Measurements from ENCODE around the gene F10. TPM values are rescaled to one million over a fixed set of nuclear protein-coding genes. Genes with fewer than 3 reads are reported as not detected.

Gene F10
- total and polyA plus RNA-seq, 4 donors, result 3.2 to 19.9 (median 5.4) TPM

DNA sequence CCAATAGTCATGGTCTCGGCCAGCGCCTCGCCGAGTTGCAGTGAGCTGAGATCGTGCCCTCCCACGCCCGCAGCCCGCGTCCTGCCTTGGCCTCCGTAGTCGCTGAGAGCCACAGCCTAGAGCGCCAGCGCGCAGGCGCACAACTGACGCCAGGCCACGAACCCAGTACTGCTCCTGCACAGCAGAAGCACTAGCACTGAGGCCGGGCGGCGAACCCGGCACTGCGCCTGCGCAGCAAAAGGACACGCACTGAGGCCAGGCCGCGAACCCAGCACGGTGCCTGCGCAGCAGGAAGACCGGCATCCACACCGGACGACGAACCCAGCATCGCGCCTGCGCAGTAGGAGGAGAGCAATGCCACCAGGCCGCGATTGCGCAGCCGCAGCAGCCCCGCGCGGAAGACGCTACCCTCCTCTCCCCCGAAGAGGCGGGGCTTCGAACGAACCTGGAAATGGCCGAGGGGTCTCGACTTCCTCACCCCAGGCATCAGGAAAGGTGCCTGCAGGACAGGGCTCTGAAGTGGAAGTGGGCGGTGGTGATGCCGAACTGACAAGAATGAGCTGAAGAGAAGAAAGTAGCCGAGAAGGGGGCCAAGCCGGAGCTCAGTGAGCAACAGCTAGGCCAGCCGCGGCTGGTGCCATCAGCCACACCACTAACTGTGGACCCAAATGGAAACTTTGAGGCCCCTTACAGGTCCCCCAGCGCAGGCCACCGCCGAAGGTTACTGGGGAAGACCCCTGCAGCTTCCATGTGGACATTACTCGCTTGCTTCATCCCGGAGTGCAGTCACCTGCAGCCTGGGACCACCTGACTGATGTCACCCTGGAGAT is 7.5 kb downstream of the F10 start:
- Histone ChIP-seq H3K36me3 (ENCODE audit: control insufficient read depth, insufficient read depth, low read length) (no peaks in the 10 kb centered on the region), H3K27me3 (ENCODE audit: control insufficient read depth, insufficient read depth, low read length) (peaks cover 6% of the 10 kb centered on the region), H3K27ac (ENCODE audit: low read depth, low read length) (no peak overlapping the region), H3K9me3 (ENCODE audit: control insufficient read depth, insufficient read depth, low read length) (no peaks in the 10 kb centered on the region), H3K4me3 (ENCODE audit: low read depth, low read length) (peak overlapping the region; percentile 21), H3K4me1 (ENCODE audit: control insufficient read depth, insufficient read depth, low read length) (peaks cover 12% of the 10 kb centered on the region)
- peak in 2 of 6 donors; percentile 49 to 75 for DNase-seq (ENCODE audit: low read depth in 4 of 6, low spot score in 6 of 6)
- WGBS (ENCODE audit: insufficient coverage), result 30% methylated on average over 54 of the region's 60 CpGs

DNA sequence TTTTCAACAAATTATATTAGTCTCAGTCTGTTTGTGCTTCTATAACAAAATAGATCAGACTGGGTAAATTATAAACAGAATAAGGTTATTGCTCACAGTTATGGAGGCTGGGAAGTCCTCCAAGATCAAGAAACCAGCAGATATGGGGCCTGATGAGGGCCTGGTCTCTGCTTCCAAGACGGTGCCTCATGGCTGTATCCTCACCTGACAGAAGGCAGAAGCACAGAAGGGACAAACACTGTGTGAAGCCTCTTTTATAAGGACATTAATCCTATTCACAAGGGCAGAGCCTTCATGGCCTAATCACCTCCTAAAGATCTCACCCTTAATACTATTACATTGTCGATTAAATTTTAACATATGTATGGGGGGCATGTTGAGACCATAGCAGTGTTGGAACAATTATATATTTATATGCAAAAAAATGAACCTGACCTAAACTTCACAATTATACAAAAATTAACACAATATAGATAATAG is 12.7 kb downstream of the F10 start:
- Histone ChIP-seq H3K4me1 (ENCODE audit: control insufficient read depth, insufficient read depth, low read length) (peaks cover under 1% of the 10 kb centered on the region), H3K4me3 (ENCODE audit: low read depth, low read length) (no peak overlapping the region), H3K36me3 (ENCODE audit: control insufficient read depth, insufficient read depth, low read length) (no peaks in the 10 kb centered on the region), H3K27me3 (ENCODE audit: control insufficient read depth, insufficient read depth, low read length) (no peaks in the 10 kb centered on the region), H3K27ac (ENCODE audit: low read depth, low read length) (no peak overlapping the region), H3K9me3 (ENCODE audit: control insufficient read depth, insufficient read depth, low read length) (no peaks in the 10 kb centered on the region)
- DNase-seq (ENCODE audit: low read depth in 4 of 6, low spot score in 6 of 6), result no peak
- WGBS (ENCODE audit: insufficient coverage), result 60% methylated on average over 1 of the region's 2 CpGs

GRCh38 chr13:113137691-113138298 is 15.2 kb downstream of the F10 start:
- H3K36me3 ChIP-seq (ENCODE audit: control insufficient read depth, insufficient read depth, low read length), result peaks cover 7% of the 10 kb centered on the region
- DNase-seq (ENCODE audit: low read depth in 4 of 6, low spot score in 6 of 6), result no peak
- no peaks in the 10 kb centered on the region for H3K4me1 ChIP-seq (ENCODE audit: control insufficient read depth, insufficient read depth, low read length)
- no peak overlapping the region for H3K4me3 ChIP-seq (ENCODE audit: low read depth, low read length)
- H3K27me3 ChIP-seq (ENCODE audit: control insufficient read depth, insufficient read depth, low read length), result no peaks in the 10 kb centered on the region
- H3K9me3 ChIP-seq (ENCODE audit: control insufficient read depth, insufficient read depth, low read length), result no peaks in the 10 kb centered on the region
- H3K27ac ChIP-seq (ENCODE audit: low read depth, low read length), result no peak overlapping the region
- 83% methylated on average over 9 of the region's 11 CpGs for WGBS (ENCODE audit: insufficient coverage)

DNA sequence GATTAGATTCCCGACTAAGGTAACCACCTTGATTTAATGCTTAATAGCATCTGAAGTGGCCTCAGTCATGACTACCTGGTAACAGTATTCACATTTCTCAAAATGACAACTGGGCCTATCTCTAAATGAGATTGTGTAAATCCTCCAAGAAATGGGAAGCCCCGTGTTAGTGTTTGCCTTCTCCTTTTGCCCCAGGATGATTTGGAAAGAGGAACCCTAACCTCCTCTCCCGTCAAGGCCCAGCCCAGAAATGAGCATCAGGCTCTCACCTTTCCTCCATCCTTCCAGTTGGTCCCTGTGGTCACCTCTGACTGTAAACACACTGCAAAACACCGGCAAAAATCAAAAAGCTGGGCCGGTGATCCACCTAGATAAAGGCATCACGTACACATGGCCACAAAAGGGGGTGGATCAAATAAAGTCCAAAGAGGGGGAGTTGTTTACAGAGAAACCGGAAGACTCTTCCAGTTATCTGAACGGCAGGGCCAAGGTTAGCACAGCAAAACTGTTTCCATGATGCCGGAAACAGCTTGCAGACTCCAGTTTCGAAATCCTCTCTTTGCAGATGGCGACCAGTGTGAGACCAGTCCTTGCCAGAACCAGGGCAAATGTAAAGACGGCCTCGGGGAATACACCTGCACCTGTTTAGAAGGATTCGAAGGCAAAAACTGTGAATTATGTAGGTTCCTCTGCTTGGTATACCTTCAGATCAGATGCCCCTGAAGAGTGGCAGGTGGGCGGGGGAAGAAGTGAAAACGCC is 16.4 kb downstream of the F10 start:
- Histone ChIP-seq H3K27me3 (ENCODE audit: control insufficient read depth, insufficient read depth, low read length) (no peaks in the 10 kb centered on the region), H3K27ac (ENCODE audit: low read depth, low read length) (no peak overlapping the region), H3K4me1 (ENCODE audit: control insufficient read depth, insufficient read depth, low read length) (no peaks in the 10 kb centered on the region), H3K4me3 (ENCODE audit: low read depth, low read length) (no peak overlapping the region), H3K9me3 (ENCODE audit: control insufficient read depth, insufficient read depth, low read length) (no peaks in the 10 kb centered on the region), H3K36me3 (ENCODE audit: control insufficient read depth, insufficient read depth, low read length) (peaks cover 7% of the 10 kb centered on the region)
- no peak for DNase-seq (ENCODE audit: low read depth in 4 of 6, low spot score in 6 of 6)
- 86% methylated on average over 12 of the region's 16 CpGs for WGBS (ENCODE audit: insufficient coverage)

DNA sequence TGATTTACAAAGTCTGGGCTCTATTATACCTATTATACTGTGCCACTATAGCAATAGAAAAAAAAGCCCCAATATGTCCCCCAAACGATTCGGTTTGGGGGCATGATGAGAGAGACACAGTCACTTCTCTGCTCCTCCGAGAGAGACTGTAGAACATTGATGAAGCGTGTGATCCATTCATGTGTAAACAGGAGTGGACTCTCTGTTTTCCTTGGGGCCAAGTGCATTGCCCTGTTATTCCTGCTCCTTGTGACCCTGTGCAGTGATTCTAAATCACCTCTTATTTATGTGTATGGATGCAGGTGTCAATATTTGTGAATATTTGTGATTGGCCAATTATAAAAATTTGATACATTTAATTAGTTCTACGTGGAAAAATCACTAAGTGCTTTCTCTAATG is 17.0 kb downstream of the F10 start:
- DNase-seq (ENCODE audit: low read depth in 4 of 6, low spot score in 6 of 6), result no peak
- Histone ChIP-seq H3K36me3 (ENCODE audit: control insufficient read depth, insufficient read depth, low read length) (peaks cover 7% of the 10 kb centered on the region), H3K9me3 (ENCODE audit: control insufficient read depth, insufficient read depth, low read length) (no peaks in the 10 kb centered on the region), H3K27me3 (ENCODE audit: control insufficient read depth, insufficient read depth, low read length) (no peaks in the 10 kb centered on the region), H3K27ac (ENCODE audit: low read depth, low read length) (no peak overlapping the region), H3K4me1 (ENCODE audit: control insufficient read depth, insufficient read depth, low read length) (no peaks in the 10 kb centered on the region), H3K4me3 (ENCODE audit: low read depth, low read length) (no peak overlapping the region)
- no CpG with 5 or more reads among the region's 5 CpGs for WGBS (ENCODE audit: insufficient coverage)

GRCh38 chr13:113140677-113141600 is 18.3 kb downstream of the F10 start:
- no peak for DNase-seq (ENCODE audit: low read depth in 4 of 6, low spot score in 6 of 6)
- Histone ChIP-seq H3K9me3 (ENCODE audit: control insufficient read depth, insufficient read depth, low read length) (no peaks in the 10 kb centered on the region), H3K4me1 (ENCODE audit: control insufficient read depth, insufficient read depth, low read length) (no peaks in the 10 kb centered on the region), H3K4me3 (ENCODE audit: low read depth, low read length) (no peak overlapping the region), H3K27ac (ENCODE audit: low read depth, low read length) (no peak overlapping the region), H3K36me3 (ENCODE audit: control insufficient read depth, insufficient read depth, low read length) (peaks cover 7% of the 10 kb centered on the region), H3K27me3 (ENCODE audit: control insufficient read depth, insufficient read depth, low read length) (no peaks in the 10 kb centered on the region)
- WGBS (ENCODE audit: insufficient coverage), result 90% methylated on average over 26 of the region's 26 CpGs

DNA sequence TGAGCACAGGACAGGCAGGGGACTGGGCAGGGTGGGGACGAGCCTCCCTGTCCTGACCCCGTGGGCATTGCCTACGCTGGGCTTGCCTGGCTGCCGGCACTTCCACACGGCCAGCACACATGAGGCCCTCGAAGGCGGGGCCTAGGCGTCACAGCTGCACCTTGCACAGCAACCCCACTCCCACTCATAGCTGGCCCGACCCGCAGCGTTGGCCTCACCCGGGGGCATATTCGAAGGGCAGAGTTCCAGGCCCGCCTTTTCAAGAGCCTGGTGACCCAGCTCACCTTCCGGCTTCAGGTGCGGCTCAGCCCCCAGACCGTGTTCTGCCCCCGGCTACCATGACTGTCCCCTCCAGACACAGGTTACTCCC is 19.0 kb downstream of the F10 start:
- WGBS (ENCODE audit: insufficient coverage), result 95% methylated on average over 18 of the region's 18 CpGs
- Histone ChIP-seq H3K4me1 (ENCODE audit: control insufficient read depth, insufficient read depth, low read length) (no peaks in the 10 kb centered on the region), H3K27ac (ENCODE audit: low read depth, low read length) (no peak overlapping the region), H3K27me3 (ENCODE audit: control insufficient read depth, insufficient read depth, low read length) (no peaks in the 10 kb centered on the region), H3K36me3 (ENCODE audit: control insufficient read depth, insufficient read depth, low read length) (peaks cover 7% of the 10 kb centered on the region), H3K4me3 (ENCODE audit: low read depth, low read length) (no peak overlapping the region), H3K9me3 (ENCODE audit: control insufficient read depth, insufficient read depth, low read length) (no peaks in the 10 kb centered on the region)
- no peak for DNase-seq (ENCODE audit: low read depth in 4 of 6, low spot score in 6 of 6)

DNA sequence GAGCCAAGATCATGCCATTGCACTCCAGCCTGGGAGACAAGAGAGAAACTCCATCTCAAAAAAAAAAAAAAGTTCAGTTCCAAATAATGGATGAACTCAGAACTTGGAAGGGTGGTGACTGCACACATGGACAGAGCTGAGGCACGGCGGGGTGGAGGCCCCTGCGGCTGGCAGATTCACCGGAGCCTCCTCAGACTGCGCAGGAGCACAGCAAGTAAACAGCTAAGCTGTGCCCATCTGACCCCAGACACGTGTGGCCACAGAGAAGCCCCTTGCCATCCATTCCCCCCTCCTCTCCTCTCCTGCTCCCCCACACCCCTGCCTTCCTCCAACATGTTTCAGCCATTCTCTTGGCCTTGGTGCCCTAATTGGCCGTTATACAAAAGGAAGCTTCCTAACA is 20.3 kb downstream of the F10 start:
- Histone ChIP-seq H3K27ac (ENCODE audit: low read depth, low read length) (no peak overlapping the region), H3K4me3 (ENCODE audit: low read depth, low read length) (no peak overlapping the region), H3K36me3 (ENCODE audit: control insufficient read depth, insufficient read depth, low read length) (peaks cover 7% of the 10 kb centered on the region), H3K27me3 (ENCODE audit: control insufficient read depth, insufficient read depth, low read length) (no peaks in the 10 kb centered on the region), H3K9me3 (ENCODE audit: control insufficient read depth, insufficient read depth, low read length) (no peaks in the 10 kb centered on the region), H3K4me1 (ENCODE audit: control insufficient read depth, insufficient read depth, low read length) (no peaks in the 10 kb centered on the region)
- WGBS (ENCODE audit: insufficient coverage), result 75% methylated on average over 6 of the region's 7 CpGs
- DNase-seq (ENCODE audit: low read depth in 4 of 6, low spot score in 6 of 6), result no peak

Measured in spinal cord (tissue), 10 donors.